ENCODE measurements around the gene GGA1. TPM values are rescaled to one million over a fixed set of nuclear protein-coding genes. Genes with fewer than 3 reads are reported as not detected.

The GGA1 gene
- total RNA-seq, 2 experiments from 2014 or later = 55.4 to 66.6 TPM

DNA sequence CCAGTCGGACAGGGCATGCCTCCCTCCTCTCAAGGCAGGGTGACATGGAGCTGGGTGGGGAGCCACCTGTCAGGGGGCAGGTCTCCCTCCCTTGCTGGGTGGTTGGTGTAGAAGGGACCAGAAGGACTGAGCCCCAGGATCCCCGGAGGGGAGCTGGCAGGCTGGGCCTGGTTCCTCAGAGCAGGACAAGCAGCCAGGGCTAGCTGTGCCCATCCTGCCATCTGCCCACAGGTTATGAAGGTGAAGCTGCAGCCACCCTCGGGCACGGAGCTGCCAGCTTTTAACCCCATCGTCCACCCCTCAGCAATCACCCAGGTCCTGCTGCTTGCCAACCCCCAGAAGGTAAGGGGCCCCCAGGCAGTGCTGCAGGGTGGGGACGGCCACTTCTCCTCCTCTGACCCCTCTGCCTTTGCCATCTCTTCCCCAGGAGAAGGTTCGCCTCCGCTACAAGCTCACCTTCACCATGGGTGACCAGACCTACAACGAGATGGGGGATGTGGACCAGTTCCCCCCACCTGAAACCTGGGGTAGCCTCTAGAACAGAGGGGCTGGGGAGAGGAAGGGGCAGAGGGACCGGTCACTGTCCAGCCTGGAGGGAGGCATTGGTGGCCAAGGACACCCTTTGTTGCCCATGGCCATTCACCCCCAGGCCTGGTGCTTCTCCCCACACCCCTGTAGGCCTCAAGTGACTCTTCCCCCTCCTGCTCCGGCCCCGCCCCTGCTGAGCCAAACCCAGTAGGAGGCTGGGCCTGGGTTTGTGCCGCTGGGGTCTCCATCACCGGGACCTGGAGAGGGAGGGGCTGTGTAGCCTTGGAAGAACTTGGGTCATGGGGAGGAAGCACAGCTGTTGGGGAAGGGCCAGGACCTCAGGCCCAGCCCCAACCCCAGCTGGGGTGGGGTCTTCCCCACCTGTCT is 23.8 kb downstream of the GGA1 start:
- POLR2A ChIA-PET = interaction anchor here (0.9 to 1.8 kb wide), 5 partner anchors 10 to 42 kb away, joined by 3 to 7 read pairs (median 6); partner anchors contain the start of genes GGA1 and PDXP
- no peaks in the 10 kb centered on the region for H3K27me3 Mint-ChIP-seq
- peaks cover 53% of the 10 kb centered on the region for H3K4me1 Mint-ChIP-seq
- peak overlapping the region; percentile 44 for H3K4me3 Mint-ChIP-seq
- H3K36me3 Mint-ChIP-seq (ENCODE audit: low read depth) = peaks cover 9% of the 10 kb centered on the region
- ATAC-seq = peak; percentile 7
- CTCF ChIA-PET = interaction anchor here (0.6 to 5.5 kb wide), 15 partner anchors 8 to 392 kb away, joined by 3 to 66 read pairs (median 5); partner anchors contain the start of gene GGA1
- peak overlapping the region; percentile 90 for H3K27ac Mint-ChIP-seq
- DNase-seq = peak; percentile 69
- no peaks in the 10 kb centered on the region for H3K9me3 Mint-ChIP-seq (ENCODE audit: low read depth)
- intact Hi-C loops (cut with DNase I, micrococcal nuclease) = loop anchor here in 1 of 2 experiments (1.0 kb wide), 1 partner anchor 24 kb away; the partner anchor contains the start of gene GGA1

DNA sequence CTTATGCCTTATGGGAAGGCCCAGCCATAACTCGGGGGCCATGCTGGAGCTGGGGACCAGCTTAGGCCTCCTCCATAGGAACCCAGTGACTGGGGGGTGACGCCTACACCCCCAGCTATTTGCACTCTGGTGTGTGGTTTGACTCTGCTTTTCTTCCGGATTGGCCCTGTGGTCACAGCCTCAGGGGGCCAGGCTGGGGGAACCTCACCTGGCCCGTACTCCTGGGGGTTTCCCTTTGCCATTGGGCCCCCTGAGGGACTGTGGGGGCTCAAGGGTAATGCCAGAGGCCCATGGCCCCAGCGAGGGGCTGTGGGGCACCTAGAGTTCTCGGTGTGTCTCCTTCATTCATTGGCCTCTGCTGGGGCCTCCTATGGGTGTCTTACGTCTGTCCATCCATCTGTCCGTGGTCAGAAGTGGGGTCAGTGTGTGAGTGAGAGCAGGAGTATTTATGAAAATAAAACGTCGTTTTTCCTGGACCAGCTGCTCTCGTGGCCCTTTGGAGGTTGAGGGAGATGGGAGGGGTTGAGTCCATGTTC is 24.5 kb downstream of the GGA1 start:
- H3K27me3 Mint-ChIP-seq = no peaks in the 10 kb centered on the region
- peak overlapping the region; percentile 44 for H3K4me3 Mint-ChIP-seq
- no peaks in the 10 kb centered on the region for H3K9me3 Mint-ChIP-seq (ENCODE audit: low read depth)
- ChIA-PET POLR2A (interaction anchor here (0.7 to 1.8 kb wide), 7 partner anchors 9 to 891 kb away, joined by 3 to 7 read pairs (median 4); partner anchors contain the start of genes GGA1, LGALS1 and PDXP), CTCF (interaction anchor here (0.6 to 5.5 kb wide), 17 partner anchors 9 to 362 kb away, joined by 3 to 66 read pairs (median 4); partner anchors contain the start of genes GGA1 and LGALS1)
- H3K36me3 Mint-ChIP-seq (ENCODE audit: low read depth) = peaks cover 9% of the 10 kb centered on the region
- peaks cover 52% of the 10 kb centered on the region for H3K4me1 Mint-ChIP-seq
- peak; percentile 71 for DNase-seq
- intact Hi-C loops (cut with DNase I, micrococcal nuclease) = loop anchor here in 1 of 2 experiments (1.0 kb wide), 1 partner anchor 25 kb away; the partner anchor contains the start of gene GGA1
- H3K27ac Mint-ChIP-seq = peak overlapping the region; percentile 90
- peak; percentile 34 for ATAC-seq

- Mint-ChIP-seq H3K27ac (peak overlapping the region; percentile 93), H3K4me3 (peak overlapping the region; percentile 58), H3K36me3 (ENCODE audit: low read depth) (peaks cover 9% of the 10 kb centered on the region), H3K27me3 (no peaks in the 10 kb centered on the region), H3K9me3 (ENCODE audit: low read depth) (no peaks in the 10 kb centered on the region), H3K4me1 (peaks cover 56% of the 10 kb centered on the region)
- DNase-seq = peak; percentile 86
- intact Hi-C loops (cut with DNase I, micrococcal nuclease) = loop anchor here (1.0 to 2.0 kb wide), 2 partner anchors 25 to 26 kb away; partner anchors contain the start of gene GGA1 (in 2 of the 2)
- ChIA-PET CTCF (interaction anchor here (0.6 to 5.5 kb wide), 20 partner anchors 7 to 361 kb away, joined by 3 to 66 read pairs (median 5); partner anchors contain the start of genes GGA1, LGALS1 and NOL12), POLR2A (interaction anchor here (0.7 to 1.8 kb wide), 5 partner anchors 24 to 890 kb away, joined by 3 to 7 read pairs (median 3); partner anchors contain the start of genes GGA1, LGALS1 and PDXP)
- ATAC-seq = peak; percentile 70
These were observed 25.2 kb downstream of the GGA1 start for GRCh38 chr22:37633625-37634416.

- Mint-ChIP-seq H3K27me3 (no peaks in the 10 kb centered on the region), H3K27ac (peak overlapping the region; percentile 93), H3K36me3 (ENCODE audit: low read depth) (peaks cover 9% of the 10 kb centered on the region), H3K4me1 (peaks cover 59% of the 10 kb centered on the region), H3K4me3 (peak overlapping the region; percentile 58), H3K9me3 (ENCODE audit: low read depth) (no peaks in the 10 kb centered on the region)
- DNase-seq (peak; percentile 39), ATAC-seq (no peak)
- POLR2A ChIA-PET = interaction anchor here (1.4 to 1.8 kb wide), 3 partner anchors 24 to 51 kb away, joined by 3 to 7 read pairs (median 6); partner anchors contain the start of genes GGA1 and PDXP
- CTCF ChIA-PET = interaction anchor here (0.6 to 5.5 kb wide), 15 partner anchors 7 to 161 kb away, joined by 3 to 66 read pairs (median 6); partner anchors contain the start of genes GGA1, LGALS1, NOL12 and PDXP
- intact Hi-C loops (cut with DNase I, micrococcal nuclease) = loop anchor here in 1 of 2 experiments (2.0 kb wide), 1 partner anchor 26 kb away; the partner anchor contains the start of gene GGA1
These were observed 25.8 kb downstream of the GGA1 start for GRCh38 chr22:37634417-37634924.

- H3K36me3 Mint-ChIP-seq (ENCODE audit: low read depth) = peaks cover 9% of the 10 kb centered on the region
- ChIA-PET POLR2A (no interaction called here), CTCF (interaction anchor here (0.6 to 5.5 kb wide), 9 partner anchors 8 to 388 kb away, joined by 3 to 66 read pairs (median 6); partner anchors contain the start of genes GGA1, LGALS1, NOL12 and PDXP)
- peaks cover 59% of the 10 kb centered on the region for H3K4me1 Mint-ChIP-seq
- H3K27me3 Mint-ChIP-seq = no peaks in the 10 kb centered on the region
- ATAC-seq (no peak), DNase-seq (no peak)
- no peaks in the 10 kb centered on the region for H3K9me3 Mint-ChIP-seq (ENCODE audit: low read depth)
- intact Hi-C loops (cut with DNase I, micrococcal nuclease) = loop anchor here (2.0 to 5.0 kb wide), 2 partner anchors 26 to 172 kb away; partner anchors contain the start of genes GCAT (in 1 of the 2) and GGA1 (in 1 of the 2)
- H3K4me3 Mint-ChIP-seq = peak overlapping the region; percentile 58
- peak overlapping the region; percentile 93 for H3K27ac Mint-ChIP-seq
These were observed 26.5 kb downstream of the GGA1 start for GRCh38 chr22:37635157-37635556.

DNA sequence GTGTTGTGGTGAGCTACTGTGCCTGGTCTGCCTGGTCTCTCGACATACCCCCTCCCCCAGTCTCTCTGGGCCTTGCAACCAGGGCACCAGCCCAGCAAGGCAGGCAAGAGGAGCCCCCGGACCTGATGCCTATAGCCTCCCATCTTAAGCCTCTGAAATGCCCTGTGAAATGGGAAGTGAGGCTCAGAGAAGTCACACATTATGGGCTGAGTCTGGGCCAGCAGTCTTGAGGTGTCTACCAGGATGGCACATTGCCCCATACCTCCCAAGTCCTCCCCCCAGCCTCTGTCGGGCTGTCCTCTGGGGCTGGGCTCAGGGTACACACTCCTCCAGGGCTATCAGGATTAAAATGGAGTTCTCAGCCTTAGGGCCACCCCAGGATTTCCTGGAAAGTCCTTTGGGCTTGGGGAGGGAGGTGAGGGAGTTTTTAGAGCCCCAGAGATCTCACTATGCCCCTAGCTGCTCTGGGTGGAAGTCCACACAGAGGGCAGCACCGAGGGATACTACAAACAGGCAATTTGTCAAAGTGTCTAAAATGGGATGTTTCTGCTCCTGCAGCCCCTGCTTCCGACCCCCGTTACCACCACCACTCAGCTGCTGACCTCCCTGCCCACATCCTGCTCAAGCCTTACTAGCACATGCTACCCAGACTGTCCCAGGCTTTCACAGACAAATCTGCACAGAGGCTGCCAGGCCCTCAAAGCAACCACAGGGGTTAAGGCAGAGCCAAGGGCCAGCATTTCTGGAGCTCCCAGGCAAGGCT is 27.7 kb downstream of the GGA1 start:
- intact Hi-C loops (cut with DNase I, micrococcal nuclease) = loop anchor here in 1 of 2 experiments (5.0 kb wide), 1 partner anchor 171 kb away; the partner anchor contains the start of gene GCAT
- peaks cover 65% of the 10 kb centered on the region for H3K4me1 Mint-ChIP-seq
- POLR2A ChIA-PET = interaction anchor here (0.6 to 1.8 kb wide), 3 partner anchors 9 to 227 kb away, joined by 8 to 10 read pairs (median 9); partner anchors contain the start of gene PDXP
- DNase-seq = peak; percentile 39
- no peaks in the 10 kb centered on the region for H3K9me3 Mint-ChIP-seq (ENCODE audit: low read depth)
- CTCF ChIA-PET = interaction anchor here (0.6 to 4.4 kb wide), 12 partner anchors 9 to 1481 kb away, joined by 3 to 23 read pairs (median 4); partner anchors contain the start of genes PDXP and POLR2F
- H3K27me3 Mint-ChIP-seq = no peaks in the 10 kb centered on the region
- no peak for ATAC-seq
- H3K36me3 Mint-ChIP-seq (ENCODE audit: low read depth) = peaks cover 10% of the 10 kb centered on the region
- H3K27ac Mint-ChIP-seq = peak overlapping the region; percentile 65
- H3K4me3 Mint-ChIP-seq = no peak overlapping the region

DNA sequence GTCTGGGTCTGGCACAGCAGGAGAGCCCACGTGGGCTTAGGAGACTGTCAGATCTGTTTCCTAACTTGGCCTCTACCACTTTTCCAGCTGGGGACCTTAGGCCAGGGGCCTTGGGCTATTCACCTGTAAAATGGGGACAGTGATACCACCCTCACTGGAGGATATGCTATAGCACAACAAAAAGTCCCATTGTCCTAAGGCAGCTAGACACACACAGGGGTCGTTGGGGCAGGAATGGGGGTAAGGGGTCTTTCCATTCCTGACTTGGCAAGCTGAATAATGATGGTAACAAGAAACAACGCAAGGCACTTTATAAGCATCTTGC is 28.3 kb downstream of the GGA1 start:
- intact Hi-C loops (cut with DNase I, micrococcal nuclease) = loop anchor here in 1 of 2 experiments (5.0 kb wide), 1 partner anchor 170 kb away; the partner anchor contains the start of gene GCAT
- ChIA-PET CTCF (interaction anchor here (0.6 to 4.4 kb wide), 14 partner anchors 10 to 1481 kb away, joined by 3 to 23 read pairs (median 4); partner anchors contain the start of genes PDXP and POLR2F), POLR2A (interaction anchor here (1.6 to 1.8 kb wide), 2 partner anchors 10 to 21 kb away, joined by 8 to 10 read pairs; partner anchors contain the start of gene PDXP)
- Mint-ChIP-seq H3K36me3 (ENCODE audit: low read depth) (peaks cover 14% of the 10 kb centered on the region), H3K27me3 (no peaks in the 10 kb centered on the region), H3K9me3 (ENCODE audit: low read depth) (no peaks in the 10 kb centered on the region), H3K4me1 (peaks cover 70% of the 10 kb centered on the region), H3K27ac (peak overlapping the region; percentile 65), H3K4me3 (no peak overlapping the region)
- DNase-seq (no peak), ATAC-seq (no peak)

GRCh38 chr22:37638391-37639069 is 29.9 kb downstream of the GGA1 start:
- H3K9me3 Mint-ChIP-seq (ENCODE audit: low read depth) = no peaks in the 10 kb centered on the region
- H3K36me3 Mint-ChIP-seq (ENCODE audit: low read depth) = peaks cover 18% of the 10 kb centered on the region
- ATAC-seq = peak; percentile 26
- H3K4me1 Mint-ChIP-seq = peaks cover 76% of the 10 kb centered on the region
- peak overlapping the region; percentile 66 for H3K27ac Mint-ChIP-seq
- intact Hi-C loops (cut with DNase I, micrococcal nuclease) = loop anchor here in 1 of 2 experiments (1.0 to 5.0 kb wide), 6 partner anchors 20 to 169 kb away; partner anchors contain the start of genes GCAT, GGA1, NOL12 and PDXP
- H3K27me3 Mint-ChIP-seq = no peaks in the 10 kb centered on the region
- DNase-seq = peak; percentile 66
- peak overlapping the region; percentile 88 for H3K4me3 Mint-ChIP-seq
- CTCF ChIA-PET = interaction anchor here (0.6 to 4.4 kb wide), 12 partner anchors 11 to 225 kb away, joined by 3 to 23 read pairs (median 4); partner anchors contain the start of gene PDXP
- POLR2A ChIA-PET = interaction anchor here (1.6 to 1.8 kb wide), 2 partner anchors 12 to 19 kb away, joined by 8 to 10 read pairs; partner anchors contain the start of gene PDXP

Data from activated CD4-positive, alpha-beta T cell treated with anti-CD3 and anti-CD28 coated beads for 36 hours (primary cell).